Measurements from ENCODE around the gene LHX2. TPM values are rescaled to one million over a fixed set of nuclear protein-coding genes. Genes with fewer than 3 reads are reported as not detected.

LHX2 gene
- total RNA-seq, 1 donor from 2014 or later = 0.17 TPM

DNA sequence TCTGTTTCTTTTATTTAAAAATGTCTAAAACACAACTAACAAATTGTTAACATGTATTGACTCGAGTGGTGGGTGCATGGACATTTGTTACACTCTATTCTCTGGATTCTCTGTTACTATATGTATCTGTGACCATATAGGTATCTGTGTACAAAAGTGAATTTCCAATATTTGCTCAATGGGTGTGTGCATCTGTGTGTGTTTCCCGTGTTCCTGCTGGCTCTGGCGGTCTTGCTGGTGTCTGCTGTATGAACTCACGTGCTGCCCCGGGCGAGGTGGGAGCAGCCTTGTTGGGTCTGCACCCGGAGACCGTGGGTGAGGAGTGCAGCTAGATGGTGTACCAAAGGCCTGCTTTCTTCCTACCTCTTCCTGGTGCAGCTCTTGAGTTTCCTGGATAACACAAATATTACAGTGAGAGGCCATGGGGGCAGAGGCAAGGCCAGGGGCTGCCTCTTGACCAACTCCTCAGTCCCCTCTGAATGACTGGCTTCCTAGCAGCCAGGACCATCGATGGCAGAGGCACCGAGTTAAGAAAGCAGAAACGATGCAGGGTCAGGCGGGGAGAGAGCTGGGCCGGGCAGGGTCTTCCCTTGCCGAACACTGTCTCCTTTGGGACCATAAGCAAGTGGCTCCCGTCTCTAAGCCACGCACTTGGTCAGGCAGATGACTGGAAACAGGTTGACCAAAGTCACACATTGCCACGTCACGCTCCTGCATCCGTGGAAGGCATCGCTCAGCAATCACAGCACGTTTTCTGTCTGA, 49.5 kb downstream of the LHX2 start:
- no peak for DNase-seq (ENCODE audit: low spot score)

DNA sequence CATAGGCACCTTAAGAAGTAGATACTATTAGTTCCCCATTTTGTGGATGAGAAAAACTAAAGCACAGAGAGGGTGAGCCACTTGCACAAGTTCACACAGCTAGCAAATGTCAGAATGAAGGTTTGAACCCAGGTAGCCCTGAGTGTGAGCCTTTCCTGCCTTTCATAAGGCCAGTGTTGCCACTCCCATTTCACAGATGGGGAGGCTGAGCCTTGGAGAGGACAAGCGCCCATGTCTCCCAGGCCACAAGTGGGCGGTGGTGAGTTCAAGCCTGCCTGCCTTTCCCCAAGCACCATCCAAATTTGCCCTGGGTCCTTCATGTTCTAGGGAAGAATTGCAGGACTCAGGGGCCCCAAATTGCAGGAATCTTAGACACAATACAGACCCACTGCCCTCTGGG, 50.6 kb downstream of the LHX2 start:
- no peak for DNase-seq (ENCODE audit: low spot score)

DNA sequence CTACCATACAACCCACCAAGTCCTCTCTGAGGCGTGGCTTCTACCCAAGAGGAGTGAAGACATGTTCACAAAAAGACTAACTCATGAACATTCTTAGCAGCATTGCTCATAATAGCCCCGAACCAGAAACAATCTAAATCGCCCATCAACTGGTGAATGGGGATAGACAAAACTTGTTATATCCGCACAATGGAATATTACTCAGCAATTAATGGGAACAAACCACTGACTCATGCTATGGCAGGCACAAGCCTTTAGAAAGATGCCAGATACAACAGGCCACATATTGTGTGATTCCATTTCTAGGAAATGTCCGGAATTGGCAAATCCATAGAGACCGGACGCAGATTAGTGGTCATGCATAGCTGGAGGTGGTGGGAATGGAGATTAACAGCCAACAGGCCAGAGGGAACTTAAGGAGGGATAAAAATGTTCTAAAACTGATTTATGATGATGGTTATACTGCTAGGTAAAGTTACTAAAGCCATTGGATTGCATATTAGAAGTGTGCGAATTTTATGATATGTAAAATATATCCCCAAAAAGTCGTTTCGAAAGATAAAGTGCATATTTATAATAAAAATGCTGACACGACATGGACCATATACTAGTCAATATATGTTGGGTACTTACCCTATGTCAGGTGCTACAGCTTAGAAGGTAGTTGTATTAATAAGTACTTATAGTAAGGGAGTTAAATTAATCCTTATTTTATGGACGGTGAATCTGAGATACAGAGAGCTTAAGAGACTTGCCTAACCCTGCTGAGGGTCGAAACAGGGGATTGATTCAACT, 55.4 kb downstream of the LHX2 start:
- no peak for DNase-seq (ENCODE audit: low spot score)

DNA sequence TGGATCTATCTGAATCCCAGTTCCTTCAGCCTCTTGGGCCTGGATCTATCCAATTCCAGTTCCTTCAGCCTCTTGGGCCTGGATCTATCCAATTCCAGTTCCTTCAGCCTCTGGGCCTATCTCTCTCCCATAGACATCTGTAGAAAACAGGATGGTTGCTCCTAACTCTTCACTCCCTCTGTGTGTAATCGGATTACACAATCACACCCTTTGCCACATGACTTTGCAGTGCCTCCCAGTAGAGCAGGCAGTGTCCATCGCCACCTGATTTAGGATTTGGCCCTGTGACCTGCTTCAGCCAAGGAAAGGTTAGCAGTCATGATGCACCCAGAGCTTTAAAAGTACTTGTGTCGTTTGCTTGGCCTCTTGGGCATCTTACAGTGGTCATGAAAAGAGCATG, 56.7 kb downstream of the LHX2 start:
- no peak for DNase-seq (ENCODE audit: low spot score)

DNA sequence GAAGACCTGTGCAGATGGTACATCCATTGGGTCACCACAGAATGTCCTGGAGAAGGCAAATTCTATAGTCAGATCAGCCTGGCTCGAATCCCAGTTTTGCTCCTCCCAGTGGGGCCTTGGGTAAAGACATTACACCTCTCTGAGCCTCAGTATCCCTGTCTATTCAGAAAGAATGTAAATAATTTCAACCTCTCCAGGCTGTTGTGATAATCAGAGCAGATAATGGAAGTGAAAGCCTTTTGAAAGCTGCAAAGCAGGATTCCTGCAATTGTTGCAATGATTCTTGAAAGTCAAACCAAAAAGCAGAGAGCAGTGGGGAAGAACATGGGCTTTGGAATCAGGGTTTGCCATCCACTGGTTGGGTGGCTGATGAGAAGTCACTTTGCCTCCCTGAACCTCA, 63.2 kb downstream of the LHX2 start:
- no peak for DNase-seq (ENCODE audit: low spot score)

DNA sequence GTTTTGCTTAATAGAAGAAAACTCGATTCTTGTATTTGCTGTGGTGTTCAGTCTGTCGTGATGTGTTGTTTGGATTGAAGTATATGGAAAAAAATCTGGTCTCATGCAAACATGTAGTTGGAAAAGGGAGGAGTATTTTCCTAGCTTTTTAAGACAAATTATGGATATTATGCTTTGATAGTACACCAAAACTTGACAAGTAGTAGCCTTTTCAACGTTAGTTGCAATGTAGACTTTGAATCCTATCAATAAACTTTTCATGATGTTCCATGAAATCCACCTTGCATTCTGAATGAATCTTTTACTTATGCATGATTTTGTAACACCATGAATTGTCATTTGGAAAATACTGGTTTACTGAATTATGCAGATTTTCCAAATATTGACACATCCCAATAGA, 64.2 kb downstream of the LHX2 start:
- DNase-seq (ENCODE audit: low spot score) = no peak

DNA sequence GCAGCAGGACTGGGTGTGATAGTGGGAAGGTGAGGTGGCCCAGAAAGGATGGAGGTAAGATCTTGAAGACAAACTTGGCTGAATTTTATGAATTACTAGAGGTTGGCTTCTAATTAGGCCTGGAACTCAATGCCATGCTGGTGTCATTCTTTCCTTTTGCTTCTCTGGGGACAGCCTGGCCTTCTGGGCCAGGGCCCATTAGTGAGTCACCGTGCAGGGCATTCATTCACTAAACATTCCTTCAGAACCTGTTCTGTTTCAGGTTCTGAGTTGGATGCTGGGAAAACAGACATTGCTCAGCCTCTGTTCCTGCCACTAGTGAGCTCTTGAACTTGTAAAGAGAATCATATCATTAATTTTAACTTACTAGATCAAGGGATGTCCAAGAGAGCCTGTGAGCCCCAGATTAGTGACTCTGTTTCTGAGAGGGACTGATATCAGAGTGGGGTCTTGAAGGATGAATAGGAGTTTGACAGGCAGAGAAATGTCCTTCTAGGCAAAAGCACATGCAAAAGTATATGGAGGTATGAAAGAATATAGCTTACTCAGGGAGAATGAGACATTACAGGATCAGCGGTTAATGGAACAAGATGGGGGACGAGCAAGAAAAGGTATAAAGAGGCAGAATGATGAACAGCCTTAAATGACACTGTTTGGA, 66.5 kb downstream of the LHX2 start:
- DNase-seq (ENCODE audit: low spot score) = no peak

DNA sequence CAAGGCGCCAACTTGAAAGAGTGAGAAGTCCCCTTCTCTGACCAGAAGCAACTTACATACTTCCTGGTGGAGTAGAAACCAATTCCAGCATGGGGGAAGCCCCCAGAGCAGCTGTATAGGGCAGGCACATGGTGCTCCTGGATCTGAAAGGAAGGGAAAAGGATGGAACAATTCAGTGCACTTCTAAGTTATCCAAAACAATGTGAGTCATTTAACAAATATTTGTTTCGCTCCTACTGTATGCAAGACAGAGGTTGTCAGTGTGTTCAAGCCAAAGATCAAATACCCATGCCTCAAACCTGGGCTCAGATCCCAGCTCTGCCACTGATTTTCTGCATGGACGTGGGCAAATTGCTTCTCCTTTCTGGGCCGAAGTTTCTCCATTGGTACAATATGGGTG, 67.1 kb downstream of the LHX2 start:
- no peak for DNase-seq (ENCODE audit: low spot score)

DNA sequence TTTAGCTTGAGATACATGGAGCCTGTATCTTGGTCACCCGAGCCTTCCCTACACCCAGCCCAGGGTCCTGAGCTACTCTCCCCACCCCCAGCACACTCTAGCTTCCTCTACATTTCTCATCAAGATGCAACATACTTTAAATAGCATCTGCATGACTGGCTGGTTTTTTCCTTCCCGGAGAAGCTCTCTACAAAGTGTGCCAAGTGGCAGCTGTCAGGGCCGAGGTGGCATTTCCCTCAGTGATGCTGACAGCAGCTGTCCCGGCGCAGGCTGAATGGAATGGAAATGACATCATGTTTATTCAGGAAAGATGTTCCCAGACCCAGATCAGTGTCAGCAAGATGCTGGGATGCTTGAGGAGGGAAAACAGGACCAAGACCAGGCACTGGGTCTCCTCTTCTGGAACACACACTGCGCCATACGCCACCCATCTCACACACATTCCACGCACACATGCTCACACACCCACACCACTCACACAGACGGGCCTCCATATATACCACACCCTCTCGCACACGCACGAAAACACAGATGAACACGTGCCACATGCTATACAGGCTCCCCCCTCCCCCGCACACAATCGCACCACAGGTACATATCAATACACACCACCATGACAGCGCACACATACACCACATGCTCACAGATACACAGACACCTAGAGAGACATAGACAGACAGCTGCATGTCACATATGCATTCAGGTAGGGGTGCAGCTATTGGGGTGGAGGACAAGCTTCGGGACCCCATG, 67.8 kb downstream of the LHX2 start:
- no peak for DNase-seq (ENCODE audit: low spot score)

DNA sequence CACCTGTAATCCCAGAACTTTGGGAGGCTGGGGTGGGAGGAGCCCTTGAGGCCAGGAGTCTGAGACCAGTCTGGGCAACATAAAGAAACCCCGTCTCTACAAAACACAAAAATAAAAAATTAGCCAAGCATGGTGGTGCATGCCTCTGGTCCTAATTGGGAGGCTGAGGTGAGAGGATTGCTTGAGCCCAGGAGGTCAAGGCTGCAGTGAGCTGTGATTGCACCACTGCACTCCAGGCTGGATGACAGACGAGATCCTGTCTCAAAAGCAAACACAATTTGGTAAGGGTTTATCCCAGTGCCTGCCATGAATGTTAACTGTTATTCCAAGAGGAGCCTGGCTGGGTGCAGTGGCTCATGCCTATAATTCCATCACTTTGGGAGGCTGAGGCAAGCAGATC, 71.1 kb downstream of the LHX2 start:
- no peak for DNase-seq (ENCODE audit: low spot score)

Other genes with a start within 250 kb of the LHX2 start
- 26.3 TPM for gene DENND1A, start 81.6 kb upstream of the LHX2 start, total RNA-seq
- 96.7 TPM for gene NEK6, start 246.2 kb downstream of the LHX2 start, total RNA-seq